ENCODE measurements around the gene IL18RAP.

IL18RAP gene

DNA sequence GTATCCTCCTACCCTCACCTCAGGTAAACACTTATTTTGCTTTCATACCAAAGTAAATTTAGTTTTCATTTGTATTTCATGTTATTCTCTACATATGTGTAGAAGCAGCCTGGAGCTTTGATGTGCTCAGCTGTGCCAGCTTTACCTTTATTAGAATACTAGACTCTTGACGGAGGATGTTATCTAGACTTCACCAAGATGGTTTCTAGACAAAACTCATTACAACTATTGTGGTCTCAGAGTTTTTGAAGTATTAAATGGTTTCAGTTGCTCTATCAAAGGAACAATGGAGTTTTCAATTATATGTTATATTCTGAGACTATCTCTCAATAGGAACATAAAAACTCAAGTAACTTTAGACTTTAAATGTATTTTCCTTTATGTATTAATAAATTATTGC is 5.0 kb upstream of the IL18RAP start:
- H3K9me3 ChIP-seq (ENCODE audit: low read depth, low read length), result no peaks in the 10 kb centered on the region
- H3K36me3 ChIP-seq (ENCODE audit: insufficient read depth, low read length), result no peaks in the 10 kb centered on the region
- DNase-seq (ENCODE audit: low read depth, low spot score), result no peak
- no peak overlapping the region for H3K4me3 ChIP-seq
- no peak overlapping the region for H3K9ac ChIP-seq (ENCODE audit: insufficient read length)
- no peak overlapping the region for H3K27ac ChIP-seq
- TF ChIP-seq FOXP2 (optimal IDR thresholded peaks at IDR 0.05; ENCODE audit: control extremely low read depth, extremely low read length, insufficient read depth) (no peak), POLR2AphosphoS5 (IDR thresholded peaks at IDR 0.05; ENCODE audit: borderline replicate concordance, low read depth, low read length) (no peak), EZH2 (IDR thresholded peaks at IDR 0.05) (no peak)

DNA sequence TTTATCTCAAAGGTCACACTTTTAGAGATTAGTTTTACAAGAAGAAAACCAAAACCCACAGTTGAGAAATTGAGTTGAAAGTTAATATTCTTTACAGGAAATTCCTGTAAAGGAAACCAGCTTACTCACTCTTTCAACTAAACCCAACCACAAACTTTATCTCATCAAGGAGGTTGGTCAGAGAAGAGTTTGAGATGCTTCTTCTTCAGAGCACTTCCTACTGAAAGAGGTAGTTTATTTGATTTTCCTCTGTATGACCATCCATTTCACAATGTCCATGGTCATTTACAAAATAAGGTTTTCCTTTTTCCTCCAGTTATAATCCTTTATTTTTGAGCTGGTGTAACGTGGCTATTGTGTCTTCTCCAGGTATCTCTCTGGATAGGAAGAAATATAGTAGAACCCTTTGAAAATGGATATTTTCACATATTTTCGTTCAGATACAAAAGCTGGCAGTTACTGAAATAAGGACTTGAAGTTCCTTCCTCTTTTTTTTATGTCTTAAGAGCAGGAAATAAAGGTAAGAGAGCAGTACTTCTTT is 4.5 kb upstream of the IL18RAP start:
- no peak for DNase-seq (ENCODE audit: low read depth, low spot score)
- H3K36me3 ChIP-seq (ENCODE audit: insufficient read depth, low read length), result no peaks in the 10 kb centered on the region
- H3K27ac ChIP-seq, result no peak overlapping the region
- H3K4me3 ChIP-seq, result no peak overlapping the region
- H3K9ac ChIP-seq (ENCODE audit: insufficient read length), result no peak overlapping the region
- TF ChIP-seq FOXP2 (optimal IDR thresholded peaks at IDR 0.05; ENCODE audit: control extremely low read depth, extremely low read length, insufficient read depth) (no peak), EZH2 (IDR thresholded peaks at IDR 0.05) (no peak), POLR2AphosphoS5 (IDR thresholded peaks at IDR 0.05; ENCODE audit: borderline replicate concordance, low read depth, low read length) (no peak)
- H3K9me3 ChIP-seq (ENCODE audit: low read depth, low read length), result no peaks in the 10 kb centered on the region

DNA sequence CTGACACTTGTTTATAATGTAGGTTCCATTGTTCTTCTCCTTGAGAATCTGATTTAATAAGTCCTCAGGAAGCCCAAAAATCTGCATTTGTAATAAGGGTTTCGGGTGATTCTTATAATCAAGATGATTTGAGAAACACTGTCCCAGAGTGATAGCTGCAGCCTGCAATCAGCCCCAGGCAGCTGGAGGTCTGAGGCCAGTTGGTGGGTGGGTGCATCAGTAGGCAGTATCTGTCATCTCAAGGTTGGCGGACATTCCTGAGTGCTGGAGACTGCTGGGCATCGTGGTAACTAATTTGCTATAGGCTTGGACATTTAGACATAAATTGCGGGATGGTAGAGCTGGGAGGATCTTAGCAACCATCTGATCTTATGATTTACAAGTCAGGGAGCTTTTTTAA is 2.7 kb upstream of the IL18RAP start:
- no peaks in the 10 kb centered on the region for H3K9me3 ChIP-seq (ENCODE audit: low read depth, low read length)
- H3K9ac ChIP-seq (ENCODE audit: insufficient read length), result no peak overlapping the region
- DNase-seq (ENCODE audit: low read depth, low spot score), result no peak
- H3K27ac ChIP-seq, result no peak overlapping the region
- H3K36me3 ChIP-seq (ENCODE audit: insufficient read depth, low read length), result no peaks in the 10 kb centered on the region
- no peak overlapping the region for H3K4me3 ChIP-seq
- TF ChIP-seq FOXP2 (optimal IDR thresholded peaks at IDR 0.05; ENCODE audit: control extremely low read depth, extremely low read length, insufficient read depth) (no peak), EZH2 (IDR thresholded peaks at IDR 0.05) (no peak), POLR2AphosphoS5 (IDR thresholded peaks at IDR 0.05; ENCODE audit: borderline replicate concordance, low read depth, low read length) (no peak)

GRCh38 chr2:102421890-102422759 is 835 bp upstream of the IL18RAP start:
- Histone ChIP-seq H3K36me3 (ENCODE audit: insufficient read depth, low read length) (no peaks in the 10 kb centered on the region), H3K9ac (ENCODE audit: insufficient read length) (no peak overlapping the region), H3K9me3 (ENCODE audit: low read depth, low read length) (no peaks in the 10 kb centered on the region), H3K4me3 (no peak overlapping the region), H3K27ac (no peak overlapping the region)
- DNase-seq (ENCODE audit: low read depth, low spot score), result no peak
- TF ChIP-seq FOXP2 (optimal IDR thresholded peaks at IDR 0.05; ENCODE audit: control extremely low read depth, extremely low read length, insufficient read depth) (no peak), POLR2AphosphoS5 (IDR thresholded peaks at IDR 0.05; ENCODE audit: borderline replicate concordance, low read depth, low read length) (no peak), EZH2 (IDR thresholded peaks at IDR 0.05) (no peak)

DNA sequence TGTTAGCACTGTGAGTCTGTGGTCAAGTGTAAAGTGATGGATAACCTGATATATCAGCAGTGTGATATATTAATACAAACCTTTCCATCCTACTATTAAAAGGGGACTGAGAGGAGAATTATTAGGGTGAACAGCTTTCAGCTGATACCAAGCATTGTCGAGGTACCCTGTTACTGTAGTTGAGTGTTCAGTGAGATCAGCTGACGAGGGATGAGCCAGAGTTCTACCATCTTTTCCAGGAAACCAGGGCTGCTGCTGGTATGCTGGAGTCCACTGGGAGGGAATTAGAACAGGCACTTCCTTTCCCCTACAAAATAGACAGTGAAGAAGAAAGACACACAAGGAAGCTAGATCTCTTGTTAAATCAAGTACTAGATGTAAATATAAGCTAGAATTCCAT is 408 bp downstream of the IL18RAP start:
- TF ChIP-seq EZH2 (IDR thresholded peaks at IDR 0.05), result no peak
- no peak for TF ChIP-seq POLR2AphosphoS5 (IDR thresholded peaks at IDR 0.05; ENCODE audit: borderline replicate concordance, low read depth, low read length)
- no peak for TF ChIP-seq FOXP2 (optimal IDR thresholded peaks at IDR 0.05; ENCODE audit: control extremely low read depth, extremely low read length, insufficient read depth)
- no peak overlapping the region for H3K27ac ChIP-seq
- H3K9me3 ChIP-seq (ENCODE audit: low read depth, low read length), result no peaks in the 10 kb centered on the region
- no peak for DNase-seq (ENCODE audit: low read depth, low spot score)
- no peak overlapping the region for H3K4me3 ChIP-seq
- H3K36me3 ChIP-seq (ENCODE audit: insufficient read depth, low read length), result no peaks in the 10 kb centered on the region
- H3K9ac ChIP-seq (ENCODE audit: insufficient read length), result no peak overlapping the region

- Histone ChIP-seq H3K9me3 (ENCODE audit: low read depth, low read length) (no peaks in the 10 kb centered on the region), H3K36me3 (ENCODE audit: insufficient read depth, low read length) (no peaks in the 10 kb centered on the region), H3K27ac (no peak overlapping the region), H3K9ac (ENCODE audit: insufficient read length) (no peak overlapping the region), H3K4me3 (no peak overlapping the region)
- TF ChIP-seq FOXP2 (optimal IDR thresholded peaks at IDR 0.05; ENCODE audit: control extremely low read depth, extremely low read length, insufficient read depth) (no peak), POLR2AphosphoS5 (IDR thresholded peaks at IDR 0.05; ENCODE audit: borderline replicate concordance, low read depth, low read length) (no peak), EZH2 (IDR thresholded peaks at IDR 0.05) (no peak)
- DNase-seq (ENCODE audit: low read depth, low spot score), result no peak
Observed at GRCh38 chr2:102424754-102425153, 1.8 kb downstream of the IL18RAP start.

DNA sequence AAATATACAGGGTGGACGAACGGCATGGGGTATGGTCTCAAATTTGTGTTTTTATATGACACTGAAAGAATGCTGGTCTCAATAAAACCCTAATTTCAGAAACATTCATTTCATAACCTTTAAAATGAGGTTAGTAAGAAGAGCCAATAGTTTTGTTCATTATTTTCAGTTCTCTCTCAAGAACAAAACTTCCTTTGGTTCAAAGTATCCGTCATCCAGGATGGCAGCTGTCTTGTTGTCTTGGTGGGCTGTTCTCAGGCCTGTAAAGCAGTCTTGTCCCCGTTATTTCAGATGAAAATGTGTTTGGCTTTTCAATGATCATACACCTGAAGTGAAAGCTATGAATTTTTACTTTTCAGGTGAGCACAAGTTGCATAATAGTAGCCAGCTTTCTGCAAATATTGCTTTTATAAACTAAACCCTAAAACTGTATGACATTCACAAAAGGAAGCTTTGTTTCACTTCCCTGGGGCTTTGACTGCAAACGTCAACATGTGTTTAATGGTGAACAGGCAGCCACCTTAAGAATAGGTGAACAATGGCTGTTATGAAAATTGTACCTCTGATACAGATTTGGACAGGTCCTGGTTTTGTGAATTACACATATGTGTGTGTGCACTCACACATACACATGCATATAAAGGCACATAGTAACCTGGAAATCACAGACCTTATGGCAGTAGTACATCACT is 2.6 kb downstream of the IL18RAP start:
- no peaks in the 10 kb centered on the region for H3K36me3 ChIP-seq (ENCODE audit: insufficient read depth, low read length)
- no peak overlapping the region for H3K27ac ChIP-seq
- no peak for DNase-seq (ENCODE audit: low read depth, low spot score)
- H3K4me3 ChIP-seq, result no peak overlapping the region
- no peaks in the 10 kb centered on the region for H3K9me3 ChIP-seq (ENCODE audit: low read depth, low read length)
- no peak for TF ChIP-seq EZH2 (IDR thresholded peaks at IDR 0.05)
- no peak for TF ChIP-seq POLR2AphosphoS5 (IDR thresholded peaks at IDR 0.05; ENCODE audit: borderline replicate concordance, low read depth, low read length)
- TF ChIP-seq FOXP2 (optimal IDR thresholded peaks at IDR 0.05; ENCODE audit: control extremely low read depth, extremely low read length, insufficient read depth), result no peak
- H3K9ac ChIP-seq (ENCODE audit: insufficient read length), result no peak overlapping the region

GRCh38 chr2:102427249-102427648 is 4.3 kb downstream of the IL18RAP start:
- Histone ChIP-seq H3K9ac (ENCODE audit: insufficient read length) (no peak overlapping the region), H3K36me3 (ENCODE audit: insufficient read depth, low read length) (no peaks in the 10 kb centered on the region), H3K9me3 (ENCODE audit: low read depth, low read length) (no peaks in the 10 kb centered on the region), H3K27ac (no peak overlapping the region), H3K4me3 (no peak overlapping the region)
- TF ChIP-seq FOXP2 (optimal IDR thresholded peaks at IDR 0.05; ENCODE audit: control extremely low read depth, extremely low read length, insufficient read depth), result no peak
- TF ChIP-seq POLR2AphosphoS5 (IDR thresholded peaks at IDR 0.05; ENCODE audit: borderline replicate concordance, low read depth, low read length), result no peak
- TF ChIP-seq EZH2 (IDR thresholded peaks at IDR 0.05), result no peak
- DNase-seq (ENCODE audit: low read depth, low spot score), result no peak
